ENCODE data around the gene ZRANB2.

- TF ChIP-seq FOXP2 (optimal IDR thresholded peaks at IDR 0.05; ENCODE audit: control extremely low read depth, extremely low read length, insufficient read depth) = no peak
- TF ChIP-seq EZH2 (IDR thresholded peaks at IDR 0.05) = no peak
Observed at GRCh38 chr1:71027991-71028390, 52.8 kb downstream of the ZRANB2 start.

All from SK-N-MC (cell line).